Measurements from ENCODE around the gene PXK.

GRCh38 chr3:58332575-58333188 is at the start of gene PXK:
- TF ChIP-seq CTCF (IDR thresholded peaks at IDR 0.05) (peak in 3 of 7 experiments; percentile 9 to 49 (median 33)), POLR2A (IDR thresholded peaks at IDR 0.05) (peak; percentile 2 to 18 (median 18))
